ENCODE results near the gene ZSWIM3. TPM values are rescaled to one million over a fixed set of nuclear protein-coding genes. Genes with fewer than 3 reads are reported as not detected.

The ZSWIM3 gene
- total and polyA plus RNA-seq, 2 donors = 4.4 to 8.0 TPM

GRCh38 chr20:45917790-45918141, 60.4 kb downstream of the ZSWIM3 start:
- Histone ChIP-seq H3K4me1 (ENCODE audit: control insufficient read depth in 2 of 2, insufficient read depth in 2 of 2, low read length in 2 of 2) (peaks cover 0 to 4% of the 10 kb centered on the region in 2 donors), H3K27me3 (ENCODE audit: control insufficient read depth in 2 of 2, insufficient read depth in 1 of 2, low read length in 1 of 2) (peaks cover 2 to 17% of the 10 kb centered on the region in 2 donors), H3K36me3 (ENCODE audit: control insufficient read depth in 2 of 2, insufficient read depth in 2 of 2, low read length in 1 of 2) (no peaks in the 10 kb centered on the region), H3K4me3 (ENCODE audit: low read length in 2 of 2) (no peak overlapping the region), H3K9me3 (ENCODE audit: control insufficient read depth in 2 of 2, insufficient read depth in 1 of 2, low read length in 1 of 2) (no peaks in the 10 kb centered on the region), H3K27ac (ENCODE audit: low read depth in 1 of 2, low read length in 1 of 2) (no peak overlapping the region)
- no peak for DNase-seq (ENCODE audit: low read depth in 6 of 9, low spot score in 9 of 9)
- 92% methylated on average over 5 of the region's 5 CpGs for WGBS

- no peak overlapping the region for H3K4me3 ChIP-seq (ENCODE audit: low read length in 2 of 2)
- H3K9me3 ChIP-seq (ENCODE audit: control insufficient read depth in 2 of 2, insufficient read depth in 1 of 2, low read length in 1 of 2) = no peaks in the 10 kb centered on the region
- no peaks in the 10 kb centered on the region for H3K36me3 ChIP-seq (ENCODE audit: control insufficient read depth in 2 of 2, insufficient read depth in 2 of 2, low read length in 1 of 2)
- 94% methylated on average over 5 of the region's 5 CpGs for WGBS
- no peak for DNase-seq (ENCODE audit: low read depth in 6 of 9, low spot score in 9 of 9)
- H3K4me1 ChIP-seq (ENCODE audit: control insufficient read depth in 2 of 2, insufficient read depth in 2 of 2, low read length in 2 of 2) = peaks cover 0 to 4% of the 10 kb centered on the region in 2 donors
- H3K27ac ChIP-seq (ENCODE audit: low read depth in 1 of 2, low read length in 1 of 2) = peak overlapping the region; percentile 7 to 25
- peaks cover 0 to 12% of the 10 kb centered on the region in 2 donors for H3K27me3 ChIP-seq (ENCODE audit: control insufficient read depth in 2 of 2, insufficient read depth in 1 of 2, low read length in 1 of 2)
These were observed 60.8 kb downstream of the ZSWIM3 start for GRCh38 chr20:45918182-45918737.

DNA sequence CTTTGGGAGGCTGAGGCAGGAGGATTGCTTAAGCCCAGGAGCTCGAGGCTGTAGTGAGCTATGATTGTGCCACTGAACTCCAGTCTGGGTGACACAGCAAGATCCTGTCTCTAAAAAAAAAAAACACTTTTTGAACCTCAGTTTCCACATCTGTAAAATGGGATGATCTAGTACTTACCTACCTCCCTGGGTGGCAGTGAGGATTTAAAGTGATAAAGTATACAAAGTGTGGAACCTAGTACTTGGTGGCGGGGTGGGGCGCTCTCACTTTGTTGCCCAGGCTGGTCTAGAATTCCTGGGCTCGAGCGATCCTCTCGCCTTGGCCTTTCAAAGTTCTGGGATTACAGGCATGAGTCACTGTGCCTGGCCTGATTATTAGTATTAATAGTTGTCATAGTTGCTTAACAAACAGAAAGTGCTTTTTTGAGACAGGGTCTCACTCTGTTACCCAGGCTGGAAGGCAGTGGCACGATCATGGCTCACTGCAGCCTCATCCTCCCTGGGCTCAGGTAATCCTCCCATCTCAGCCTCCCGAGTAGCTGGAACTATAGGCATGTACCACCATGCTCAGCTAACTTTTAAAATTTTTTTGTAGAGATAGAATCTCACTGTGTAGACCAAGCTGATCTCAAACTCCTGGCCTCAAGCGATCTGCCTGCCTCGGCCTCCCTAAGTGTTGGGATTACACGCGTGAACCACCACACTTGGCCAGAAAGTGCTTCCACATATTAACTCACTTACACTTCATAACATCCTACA, 61.5 kb downstream of the ZSWIM3 start:
- H3K9me3 ChIP-seq (ENCODE audit: control insufficient read depth in 2 of 2, insufficient read depth in 1 of 2, low read length in 1 of 2) = no peaks in the 10 kb centered on the region
- DNase-seq (ENCODE audit: low read depth in 6 of 9, low spot score in 9 of 9) = no peak
- peaks cover 0 to 6% of the 10 kb centered on the region in 2 donors for H3K27me3 ChIP-seq (ENCODE audit: control insufficient read depth in 2 of 2, insufficient read depth in 1 of 2, low read length in 1 of 2)
- peak overlapping the region in 1 of 2 donors; percentile 55 for H3K27ac ChIP-seq (ENCODE audit: low read depth in 1 of 2, low read length in 1 of 2)
- H3K4me3 ChIP-seq (ENCODE audit: low read length in 2 of 2) = no peak overlapping the region
- H3K36me3 ChIP-seq (ENCODE audit: control insufficient read depth in 2 of 2, insufficient read depth in 2 of 2, low read length in 1 of 2) = no peaks in the 10 kb centered on the region
- WGBS = 96% methylated on average over 12 of the region's 12 CpGs
- peaks cover 0 to 4% of the 10 kb centered on the region in 2 donors for H3K4me1 ChIP-seq (ENCODE audit: control insufficient read depth in 2 of 2, insufficient read depth in 2 of 2, low read length in 2 of 2)

GRCh38 chr20:45919542-45920399, 62.4 kb downstream of the ZSWIM3 start:
- H3K4me3 ChIP-seq (ENCODE audit: low read length in 2 of 2) = peak overlapping the region in 1 of 2 donors; percentile 32
- peaks cover 0 to 4% of the 10 kb centered on the region in 2 donors for H3K4me1 ChIP-seq (ENCODE audit: control insufficient read depth in 2 of 2, insufficient read depth in 2 of 2, low read length in 2 of 2)
- no peaks in the 10 kb centered on the region for H3K9me3 ChIP-seq (ENCODE audit: control insufficient read depth in 2 of 2, insufficient read depth in 1 of 2, low read length in 1 of 2)
- peak overlapping the region; percentile 55 to 64 for H3K27ac ChIP-seq (ENCODE audit: low read depth in 1 of 2, low read length in 1 of 2)
- WGBS = 86% methylated on average over 11 of the region's 11 CpGs
- peaks cover 0 to 3% of the 10 kb centered on the region in 2 donors for H3K27me3 ChIP-seq (ENCODE audit: control insufficient read depth in 2 of 2, insufficient read depth in 1 of 2, low read length in 1 of 2)
- H3K36me3 ChIP-seq (ENCODE audit: control insufficient read depth in 2 of 2, insufficient read depth in 2 of 2, low read length in 1 of 2) = no peaks in the 10 kb centered on the region
- no peak for DNase-seq (ENCODE audit: low read depth in 6 of 9, low spot score in 9 of 9)

DNA sequence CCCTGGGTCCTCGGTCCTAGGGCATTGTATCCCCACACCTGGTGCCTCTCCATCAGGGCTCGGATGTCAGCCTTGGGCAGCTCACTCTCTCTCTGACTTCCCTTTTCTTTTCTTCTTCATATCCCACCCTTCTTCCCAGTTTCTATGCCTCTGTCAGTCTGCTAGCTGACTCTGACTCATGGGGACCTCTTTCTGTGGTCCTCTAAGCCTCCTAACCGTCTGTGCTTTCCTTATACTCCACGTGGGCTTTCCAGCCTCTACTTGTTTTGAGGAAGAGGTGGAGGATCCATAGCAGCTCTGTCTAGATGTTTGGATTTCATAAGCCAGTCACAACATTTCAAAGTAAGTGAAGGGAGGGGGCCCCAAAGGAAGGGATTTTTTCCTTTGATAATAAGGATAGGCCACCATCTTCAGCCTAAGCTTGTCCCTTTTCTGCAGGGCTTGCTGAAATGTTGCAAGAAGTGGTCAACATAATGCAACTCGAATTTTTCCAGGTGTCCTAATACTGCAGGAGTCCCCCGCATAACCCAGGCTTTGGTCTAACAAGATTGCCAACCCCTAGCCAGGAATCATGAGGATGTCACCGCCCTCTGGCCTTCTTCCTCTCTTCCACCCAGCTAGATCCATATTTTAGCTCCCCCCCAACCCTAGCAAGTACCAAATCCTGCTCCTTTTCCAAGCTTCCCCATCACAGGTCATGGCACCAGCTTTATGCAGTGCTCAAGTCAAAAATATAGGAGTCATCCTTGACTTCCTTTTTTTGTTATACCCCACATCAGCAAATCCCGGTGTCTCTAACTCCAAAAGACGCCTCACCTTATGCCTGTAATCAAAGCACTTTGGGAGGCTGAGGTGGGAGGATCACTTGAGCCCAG, 63.3 kb downstream of the ZSWIM3 start:
- Histone ChIP-seq H3K9me3 (ENCODE audit: control insufficient read depth in 2 of 2, insufficient read depth in 1 of 2, low read length in 1 of 2) (no peaks in the 10 kb centered on the region), H3K36me3 (ENCODE audit: control insufficient read depth in 2 of 2, insufficient read depth in 2 of 2, low read length in 1 of 2) (no peaks in the 10 kb centered on the region), H3K27me3 (ENCODE audit: control insufficient read depth in 2 of 2, insufficient read depth in 1 of 2, low read length in 1 of 2) (peaks cover 0 to 6% of the 10 kb centered on the region in 2 donors), H3K4me3 (ENCODE audit: low read length in 2 of 2) (peak overlapping the region in 1 of 2 donors; percentile 32), H3K4me1 (ENCODE audit: control insufficient read depth in 2 of 2, insufficient read depth in 2 of 2, low read length in 2 of 2) (peaks cover 0 to 7% of the 10 kb centered on the region in 2 donors), H3K27ac (ENCODE audit: low read depth in 1 of 2, low read length in 1 of 2) (peak overlapping the region; percentile 31 to 40)
- no peak for DNase-seq (ENCODE audit: low read depth in 6 of 9, low spot score in 9 of 9)
- WGBS = 82% methylated on average over 9 of the region's 9 CpGs

- WGBS = 93% methylated on average over 11 of the region's 11 CpGs
- no peak overlapping the region for H3K27ac ChIP-seq (ENCODE audit: low read depth in 1 of 2, low read length in 1 of 2)
- no peaks in the 10 kb centered on the region for H3K9me3 ChIP-seq (ENCODE audit: control insufficient read depth in 2 of 2, insufficient read depth in 1 of 2, low read length in 1 of 2)
- peaks cover 0 to 6% of the 10 kb centered on the region in 2 donors for H3K27me3 ChIP-seq (ENCODE audit: control insufficient read depth in 2 of 2, insufficient read depth in 1 of 2, low read length in 1 of 2)
- no peak for DNase-seq (ENCODE audit: low read depth in 6 of 9, low spot score in 9 of 9)
- H3K36me3 ChIP-seq (ENCODE audit: control insufficient read depth in 2 of 2, insufficient read depth in 2 of 2, low read length in 1 of 2) = no peaks in the 10 kb centered on the region
- no peak overlapping the region for H3K4me3 ChIP-seq (ENCODE audit: low read length in 2 of 2)
- H3K4me1 ChIP-seq (ENCODE audit: control insufficient read depth in 2 of 2, insufficient read depth in 2 of 2, low read length in 2 of 2) = peaks cover 0 to 7% of the 10 kb centered on the region in 2 donors
These were observed 64.1 kb downstream of the ZSWIM3 start for GRCh38 chr20:45921337-45922189.

DNA sequence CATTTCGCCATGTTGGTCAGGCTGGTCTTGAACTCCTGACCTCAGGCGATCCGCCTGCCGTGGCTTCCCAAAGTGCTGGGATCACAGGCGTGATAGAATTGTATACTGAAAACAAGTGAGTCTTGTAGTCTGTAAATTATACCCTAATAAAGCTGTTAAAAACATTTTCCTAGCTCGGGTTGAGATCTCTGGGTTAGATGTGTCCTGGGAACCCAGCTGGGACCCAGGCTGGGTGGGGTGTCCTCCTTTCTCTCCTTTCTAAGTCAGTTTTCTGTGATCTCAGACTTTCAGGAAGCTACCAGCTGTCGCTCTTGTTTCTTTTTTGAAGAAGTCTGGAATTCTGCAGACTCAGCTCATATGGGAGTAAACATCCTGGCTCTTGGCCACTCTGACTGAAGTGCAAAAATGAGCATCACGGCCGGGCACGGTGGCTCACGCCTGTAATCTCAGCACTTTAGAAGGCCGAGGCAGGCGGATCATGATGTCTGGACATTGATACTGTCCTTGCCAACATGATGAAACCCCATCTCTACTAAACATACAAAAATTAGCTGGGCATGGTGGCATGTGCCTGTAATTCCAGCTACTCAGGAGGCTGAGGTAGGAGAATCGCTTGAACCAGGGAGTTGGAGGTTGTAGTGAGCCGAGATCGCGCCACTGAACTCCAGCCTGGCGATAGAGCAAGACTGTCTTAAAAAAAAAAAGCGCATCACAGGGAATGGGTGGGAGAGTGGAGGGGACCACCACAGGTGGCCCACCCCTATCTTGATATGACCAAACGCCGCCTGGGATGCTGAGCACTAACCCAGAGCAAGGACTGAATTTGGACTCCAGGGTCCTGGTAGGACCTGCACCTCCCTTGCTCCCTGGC, 67.2 kb downstream of the ZSWIM3 start:
- 73% methylated on average over 21 of the region's 21 CpGs for WGBS
- Histone ChIP-seq H3K36me3 (ENCODE audit: control insufficient read depth in 2 of 2, insufficient read depth in 2 of 2, low read length in 1 of 2) (no peaks in the 10 kb centered on the region), H3K27me3 (ENCODE audit: control insufficient read depth in 2 of 2, insufficient read depth in 1 of 2, low read length in 1 of 2) (peaks cover 0 to 6% of the 10 kb centered on the region in 2 donors), H3K9me3 (ENCODE audit: control insufficient read depth in 2 of 2, insufficient read depth in 1 of 2, low read length in 1 of 2) (no peaks in the 10 kb centered on the region), H3K4me3 (ENCODE audit: low read length in 2 of 2) (no peak overlapping the region), H3K4me1 (ENCODE audit: control insufficient read depth in 2 of 2, insufficient read depth in 2 of 2, low read length in 2 of 2) (peaks cover 0 to 5% of the 10 kb centered on the region in 2 donors), H3K27ac (ENCODE audit: low read depth in 1 of 2, low read length in 1 of 2) (peak overlapping the region; percentile 52 to 60)
- DNase-seq (ENCODE audit: low read depth in 6 of 9, low spot score in 9 of 9) = no peak

Measured in thymus (tissue), 11 donors.